GM19099 (cell line): ENCODE data around the gene SMARCD3.

ENCODE experiments used
- POLR2A ChIP-seq: IDR thresholded peaks from 3 replicates; pipeline ENCODE4 v1.6.1; 2011; ENCODE audit warnings: low read depth; ENCODE audit not compliant: insufficient read length; ENCODE audit errors: extremely low read depth

SMARCD3 gene

GRCh38 chr7:151244841-151245346 is 3.6 kb downstream of the SMARCD3 start:
- TF ChIP-seq POLR2A: no peak

DNA sequence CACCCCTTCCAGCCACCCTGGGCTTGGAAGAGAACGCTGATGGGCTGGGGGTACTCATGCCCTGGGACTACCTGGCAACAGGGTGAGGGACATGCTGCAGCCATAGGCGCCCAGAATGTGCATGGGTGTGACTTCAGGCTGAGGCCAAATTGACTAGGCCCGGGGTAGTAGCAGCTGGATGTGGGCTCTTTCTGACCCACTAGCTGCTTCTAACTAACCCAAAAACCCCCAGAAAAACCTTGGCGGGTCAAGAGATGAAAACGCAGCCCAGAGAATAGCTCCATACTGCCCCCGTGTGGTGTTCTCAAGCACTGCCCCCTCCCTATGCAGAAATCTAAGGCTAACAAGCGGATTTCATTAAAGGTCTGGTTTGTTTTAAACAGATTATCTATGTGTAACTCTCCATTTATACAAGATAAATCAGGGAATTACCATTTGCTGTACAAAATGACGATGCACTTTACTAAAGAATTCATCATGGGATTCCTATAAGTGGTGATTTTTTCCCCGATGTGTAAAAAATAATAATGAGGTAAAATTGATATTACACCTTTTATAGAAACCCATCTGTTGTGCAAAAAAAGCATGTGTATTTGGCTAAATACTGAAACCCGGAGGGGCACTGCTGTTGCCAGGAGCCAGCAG is 4.2 kb downstream of the SMARCD3 start:
- no peak for TF ChIP-seq POLR2A

DNA sequence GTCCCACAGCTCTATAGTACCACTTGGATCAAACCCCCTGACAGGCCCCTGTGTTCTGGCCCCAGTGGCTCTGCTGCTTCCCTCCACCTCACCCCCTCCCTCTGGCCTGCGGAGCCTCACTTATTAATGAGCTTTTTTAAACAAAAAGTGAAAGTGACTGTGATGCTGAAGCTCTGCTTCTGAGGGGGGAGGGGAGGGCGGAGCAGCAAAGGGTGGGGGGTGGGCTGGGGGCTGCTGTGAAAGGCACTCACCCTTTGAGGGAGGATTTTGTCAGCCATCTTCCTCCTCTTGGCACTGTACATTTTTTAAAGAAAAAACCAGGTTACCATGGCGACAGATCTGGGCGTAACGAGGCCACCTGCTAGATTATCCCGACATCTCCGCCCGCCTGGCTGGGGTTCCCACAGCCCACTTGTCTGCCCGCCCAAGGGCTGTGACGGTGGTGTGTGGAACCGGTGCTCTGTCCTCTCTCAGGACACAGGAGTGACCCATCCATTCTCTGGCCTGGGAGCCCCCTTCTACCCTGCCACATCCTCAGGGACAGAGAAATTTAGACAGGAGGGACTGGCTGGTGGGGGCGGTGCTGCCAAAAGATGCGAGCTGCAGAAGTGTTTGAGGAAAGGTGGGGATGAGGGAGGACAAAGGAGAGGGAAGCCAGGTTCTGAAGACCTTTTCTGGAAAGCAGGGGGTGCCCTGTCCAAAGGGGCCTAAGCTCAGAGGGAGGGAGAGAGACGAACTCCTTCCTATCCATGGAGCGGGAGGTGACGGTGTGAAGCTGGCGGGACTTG is 4.9 kb downstream of the SMARCD3 start:
- no peak for TF ChIP-seq POLR2A

DNA sequence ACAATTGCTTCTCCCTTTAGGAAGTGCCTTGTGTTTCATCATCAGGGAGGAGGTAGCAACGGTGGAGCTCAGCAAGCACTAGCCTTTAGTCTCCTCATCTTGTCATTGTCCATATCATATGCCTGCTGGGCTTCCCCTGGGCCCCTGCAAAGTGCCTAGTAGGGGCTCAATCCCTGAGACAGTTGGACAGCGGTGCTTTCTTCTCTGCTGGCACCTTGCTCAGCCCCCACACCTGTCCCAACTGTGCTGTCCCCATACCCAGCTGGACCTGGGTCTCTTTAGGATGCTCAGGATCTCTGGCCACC is 5.5 kb downstream of the SMARCD3 start:
- TF ChIP-seq POLR2A: no peak

- TF ChIP-seq POLR2A: no peak
Observed at GRCh38 chr7:151242159-151243044, 6.1 kb downstream of the SMARCD3 start.

- TF ChIP-seq POLR2A: no peak
Observed at GRCh38 chr7:151241755-151242096, 6.8 kb downstream of the SMARCD3 start.

DNA sequence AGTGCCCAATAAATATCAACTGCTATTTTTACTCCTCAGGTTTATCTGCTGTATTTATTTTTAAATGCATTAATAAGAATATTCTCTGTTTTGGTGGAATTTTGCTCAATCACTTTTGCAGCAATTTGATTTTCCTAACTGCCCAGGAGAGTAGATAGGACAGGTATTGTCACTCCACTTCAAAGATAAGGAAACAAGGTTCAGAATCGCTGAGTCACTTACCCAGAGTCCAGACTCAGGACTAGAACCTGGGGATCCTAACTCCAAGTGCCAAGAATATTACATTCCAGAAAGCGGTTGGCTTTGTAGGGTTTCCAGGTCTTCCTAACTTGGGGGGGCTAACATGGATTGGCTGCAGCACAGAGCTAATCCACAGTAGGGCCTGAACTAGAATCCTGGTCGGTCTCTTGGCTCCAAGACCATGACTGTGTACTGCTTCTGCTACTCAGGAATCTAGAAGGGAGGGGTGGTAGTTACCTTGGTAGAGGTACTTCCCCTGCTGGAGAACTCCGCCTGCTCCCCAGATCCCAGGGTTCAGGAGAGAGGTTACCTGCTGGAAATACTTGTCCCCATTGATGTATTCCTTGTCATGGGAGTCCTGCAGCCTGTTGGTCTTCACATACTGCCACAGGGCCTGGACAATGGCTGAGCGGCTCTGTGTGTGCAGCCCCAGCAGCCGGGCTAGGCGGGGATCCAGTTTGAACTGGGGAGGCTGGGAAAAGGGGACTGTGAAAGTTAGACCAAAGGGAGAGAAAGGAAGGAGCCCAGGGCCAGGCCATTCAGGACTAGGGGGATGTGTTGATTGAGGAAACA is 7.3 kb downstream of the SMARCD3 start:
- TF ChIP-seq POLR2A: no peak

DNA sequence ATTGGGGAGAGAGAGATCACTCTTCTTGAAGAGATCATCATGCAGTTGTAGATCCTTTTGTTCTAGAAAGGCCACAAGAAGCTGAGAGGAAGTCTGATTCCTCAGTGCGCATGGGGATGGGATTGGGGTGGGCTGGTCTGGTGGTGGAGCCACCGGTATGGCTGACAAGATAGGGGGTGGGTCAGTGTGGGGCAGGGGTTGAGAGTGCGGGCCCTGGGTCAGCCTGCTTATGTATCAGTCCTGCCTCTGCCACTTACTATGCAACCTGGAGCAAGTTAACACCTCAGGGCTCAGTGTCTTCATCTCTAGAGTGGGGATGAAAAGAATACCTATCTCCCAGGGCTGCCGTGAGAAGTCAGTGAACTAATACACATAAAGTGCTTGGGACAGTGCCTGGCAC is 8.0 kb downstream of the SMARCD3 start:
- no peak for TF ChIP-seq POLR2A

DNA sequence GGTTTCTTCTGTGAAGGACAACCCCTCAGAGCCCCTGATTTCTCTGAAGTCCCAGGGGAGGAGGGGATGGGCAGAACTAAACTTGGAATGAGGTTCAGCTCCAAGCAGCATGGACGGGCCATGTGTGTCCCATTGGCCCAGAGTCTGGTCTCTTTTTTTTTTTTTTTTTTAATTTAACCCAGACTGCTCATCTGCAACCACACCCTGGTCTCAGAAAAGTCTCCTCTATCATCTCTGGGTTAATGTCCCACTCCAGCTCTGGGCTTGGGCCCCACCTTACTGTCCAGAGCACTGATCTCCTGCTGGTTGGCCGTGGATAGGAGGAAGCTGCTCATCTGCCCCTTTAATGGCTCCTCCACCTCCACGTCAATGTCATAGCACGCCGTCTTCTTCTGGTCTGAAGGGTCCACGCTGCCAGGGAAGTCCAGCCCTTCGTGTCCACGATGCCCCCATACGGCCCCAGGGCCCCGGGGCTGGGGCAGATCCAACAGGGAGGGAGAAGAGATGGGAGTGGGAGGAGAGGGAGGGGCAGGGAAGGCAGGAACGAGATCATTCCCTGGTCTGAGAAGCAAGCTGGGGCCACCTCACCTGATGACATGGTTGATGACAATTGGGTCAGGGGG is 8.5 kb downstream of the SMARCD3 start:
- TF ChIP-seq POLR2A: no peak

- TF ChIP-seq POLR2A: no peak
Observed at GRCh38 chr7:151238924-151239836, 9.3 kb downstream of the SMARCD3 start.

- no peak for TF ChIP-seq POLR2A
Observed at GRCh38 chr7:151238190-151238810, 10.2 kb downstream of the SMARCD3 start.

DNA sequence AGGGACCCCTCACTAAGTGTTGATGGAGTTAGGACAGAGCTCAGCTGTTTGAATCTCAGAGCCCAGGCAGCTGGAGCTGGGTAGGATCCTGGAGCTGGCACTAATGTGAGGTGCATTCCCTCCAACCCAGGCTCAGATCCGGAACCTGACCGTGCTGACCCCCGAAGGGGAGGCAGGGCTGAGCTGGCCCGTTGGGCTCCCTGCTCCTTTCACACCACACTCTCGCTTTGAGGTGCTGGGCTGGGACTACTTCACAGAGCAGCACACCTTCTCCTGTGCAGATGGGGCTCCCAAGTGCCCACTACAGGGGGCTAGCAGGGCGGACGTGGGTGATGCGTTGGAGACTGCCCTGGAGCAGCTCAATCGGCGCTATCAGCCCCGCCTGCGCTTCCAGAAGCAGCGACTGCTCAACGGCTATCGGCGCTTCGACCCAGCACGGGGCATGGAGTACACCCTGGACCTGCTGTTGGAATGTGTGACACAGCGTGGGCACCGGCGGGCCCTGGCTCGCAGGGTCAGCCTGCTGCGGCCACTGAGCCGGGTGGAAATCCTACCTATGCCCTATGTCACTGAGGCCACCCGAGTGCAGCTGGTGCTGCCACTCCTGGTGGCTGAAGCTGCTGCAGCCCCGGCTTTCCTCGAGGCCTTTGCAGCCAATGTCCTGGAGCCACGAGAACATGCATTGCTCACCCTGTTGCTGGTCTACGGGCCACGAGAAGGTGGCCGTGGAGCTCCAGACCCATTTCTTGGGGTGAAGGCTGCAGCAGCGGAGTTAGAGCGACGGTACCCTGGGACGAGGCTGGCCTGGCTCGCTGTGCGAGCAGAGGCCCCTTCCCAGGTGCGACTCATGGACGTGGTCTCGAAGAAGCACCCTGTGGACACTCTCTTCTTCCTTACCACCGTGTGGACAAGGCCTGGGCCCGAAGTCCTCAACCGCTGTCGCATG is 11.0 kb downstream of the SMARCD3 start:
- TF ChIP-seq POLR2A: no peak

DNA sequence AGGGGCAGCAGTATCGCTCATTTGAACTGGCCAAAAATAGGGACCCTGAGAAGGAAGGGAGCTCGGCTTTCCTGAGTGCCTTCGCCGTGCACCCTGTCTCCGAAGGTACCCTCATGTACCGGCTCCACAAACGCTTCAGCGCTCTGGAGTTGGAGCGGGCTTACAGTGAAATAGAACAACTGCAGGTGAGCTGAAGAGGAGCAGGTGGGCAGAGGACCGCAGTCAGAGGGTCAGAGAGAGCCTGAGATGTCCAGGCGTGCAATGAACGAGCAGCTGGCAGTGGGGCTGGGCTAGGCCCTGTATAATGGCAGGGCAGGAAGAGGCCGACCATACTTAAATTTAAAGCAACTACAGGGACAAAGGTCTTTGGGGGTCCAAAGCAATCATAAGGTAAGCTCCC is 12.1 kb downstream of the SMARCD3 start:
- no peak for TF ChIP-seq POLR2A
